Measurements from ENCODE around the gene SLC25A21. TPM values are rescaled to one million over a fixed set of nuclear protein-coding genes. Genes with fewer than 3 reads are reported as not detected.
A peak's percentile ranks its signal among the peaks of the same experiment; 100 is the strongest.

Gene SLC25A21
- total RNA-seq, 4 donors from 2014 or later, result 0.67 to 2.1 (median 0.91) TPM

DNA sequence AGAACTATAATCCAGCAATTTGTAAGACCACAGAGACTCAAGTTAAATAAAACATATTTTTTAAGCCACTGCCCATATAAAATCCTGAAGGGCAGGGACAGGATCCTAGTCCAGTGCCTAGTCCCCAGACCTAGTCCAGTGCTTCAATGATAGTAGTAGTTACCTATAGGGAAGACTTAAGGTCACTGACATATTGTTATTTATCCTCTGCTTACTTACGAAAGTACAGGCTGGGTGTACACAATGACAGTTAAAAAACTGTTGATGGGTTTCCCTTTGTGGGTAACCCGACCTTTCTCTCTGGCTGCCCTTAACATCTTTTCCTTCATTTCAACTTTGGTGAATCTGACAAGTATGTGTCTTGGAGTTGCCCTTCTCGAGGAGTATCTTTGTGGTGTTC, 192.5 kb downstream of the SLC25A21 start:
- intact Hi-C loops (cut with DNase I), result no loop called here
- peaks cover 4 to 40% (median 20%) of the 10 kb centered on the region in 3 donors for H3K4me1 ChIP-seq
- TF ChIP-seq POLR2A (IDR thresholded peaks at IDR 0.05), result no peak
- TF ChIP-seq, protein P1, sequence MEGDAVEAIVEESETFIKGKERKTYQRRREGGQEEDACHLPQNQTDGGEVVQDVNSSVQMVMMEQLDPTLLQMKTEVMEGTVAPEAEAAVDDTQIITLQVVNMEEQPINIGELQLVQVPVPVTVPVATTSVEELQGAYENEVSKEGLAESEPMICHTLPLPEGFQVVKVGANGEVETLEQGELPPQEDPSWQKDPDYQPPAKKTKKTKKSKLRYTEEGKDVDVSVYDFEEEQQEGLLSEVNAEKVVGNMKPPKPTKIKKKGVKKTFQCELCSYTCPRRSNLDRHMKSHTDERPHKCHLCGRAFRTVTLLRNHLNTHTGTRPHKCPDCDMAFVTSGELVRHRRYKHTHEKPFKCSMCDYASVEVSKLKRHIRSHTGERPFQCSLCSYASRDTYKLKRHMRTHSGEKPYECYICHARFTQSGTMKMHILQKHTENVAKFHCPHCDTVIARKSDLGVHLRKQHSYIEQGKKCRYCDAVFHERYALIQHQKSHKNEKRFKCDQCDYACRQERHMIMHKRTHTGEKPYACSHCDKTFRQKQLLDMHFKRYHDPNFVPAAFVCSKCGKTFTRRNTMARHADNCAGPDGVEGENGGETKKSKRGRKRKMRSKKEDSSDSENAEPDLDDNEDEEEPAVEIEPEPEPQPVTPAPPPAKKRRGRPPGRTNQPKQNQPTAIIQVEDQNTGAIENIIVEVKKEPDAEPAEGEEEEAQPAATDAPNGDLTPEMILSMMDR (IDR thresholded peaks at IDR 0.05), result no peak
- WGBS, 2 donors, result 55 to 75% methylated on average over 3 of the region's 3 CpGs
- no peak overlapping the region for H3K4me3 ChIP-seq
- H3K27ac ChIP-seq, result no peak overlapping the region
- no peaks in the 10 kb centered on the region for H3K9me3 ChIP-seq
- no peaks in the 10 kb centered on the region for H3K36me3 ChIP-seq
- H3K27me3 ChIP-seq, result no peaks in the 10 kb centered on the region
- no peak for DNase-seq

DNA sequence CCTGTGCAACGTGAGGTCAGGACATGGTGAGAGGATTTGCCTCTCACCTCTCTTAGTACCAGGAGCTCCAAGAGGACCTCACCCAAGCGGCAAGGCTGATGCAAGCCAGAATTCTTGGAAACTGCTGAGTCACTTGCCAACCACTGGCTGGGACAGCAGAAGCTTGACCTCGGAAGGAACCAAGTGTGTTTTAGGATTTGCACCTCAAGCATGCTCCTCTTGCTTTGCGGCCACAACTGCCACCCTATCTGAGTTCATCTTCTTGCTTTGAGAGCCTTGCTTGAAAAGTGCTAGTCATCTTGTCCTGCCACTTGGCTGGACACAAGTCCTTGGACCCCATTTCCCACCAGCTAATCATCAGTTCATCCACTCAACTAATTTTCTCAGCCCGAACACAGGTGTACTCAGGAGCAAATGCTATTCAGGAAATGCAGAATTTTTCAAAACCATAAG, 195.8 kb downstream of the SLC25A21 start:
- DNase-seq, result no peak
- Histone ChIP-seq H3K4me1 (peaks cover 10 to 63% (median 24%) of the 10 kb centered on the region in 3 donors), H3K9me3 (no peaks in the 10 kb centered on the region), H3K27me3 (no peaks in the 10 kb centered on the region), H3K4me3 (no peak overlapping the region), H3K36me3 (no peaks in the 10 kb centered on the region), H3K27ac (peak overlapping the region; percentile 14 to 88 (median 74))
- intact Hi-C loops (cut with DNase I), result no loop called here
- 36 to 58% methylated on average over 5 of the region's 5 CpGs for WGBS, 2 donors
- TF ChIP-seq, protein P1 (IDR thresholded peaks at IDR 0.05), result no peak
- TF ChIP-seq POLR2A (IDR thresholded peaks at IDR 0.05), result no peak

DNA sequence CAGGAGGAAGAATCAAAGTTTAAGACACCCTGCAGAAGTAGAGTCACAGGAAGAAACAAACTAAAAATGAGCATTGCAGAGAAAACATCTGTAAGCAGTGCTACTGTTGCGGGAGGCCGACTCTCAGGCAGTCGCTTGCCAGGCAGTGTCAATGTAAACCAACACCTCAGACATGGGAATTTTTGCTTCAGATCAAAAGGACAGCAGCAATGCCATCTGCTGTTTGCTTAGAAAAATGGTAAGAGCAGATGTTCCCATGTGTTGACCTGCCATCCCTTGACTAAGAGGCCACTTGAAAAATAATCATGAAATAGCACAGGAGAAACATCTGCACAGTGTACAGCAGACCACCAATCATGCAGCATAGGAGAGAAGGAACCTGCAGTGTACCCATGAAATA, 196.6 kb downstream of the SLC25A21 start:
- DNase-seq, result no peak
- Histone ChIP-seq H3K4me1 (peaks cover 10 to 71% (median 30%) of the 10 kb centered on the region in 3 donors), H3K9me3 (no peaks in the 10 kb centered on the region), H3K4me3 (no peak overlapping the region), H3K27me3 (no peaks in the 10 kb centered on the region), H3K27ac (peak overlapping the region; percentile 60 to 92 (median 78)), H3K36me3 (no peaks in the 10 kb centered on the region)
- TF ChIP-seq, protein P1 (IDR thresholded peaks at IDR 0.05), result peak in 1 of 6 experiments; percentile 34
- no peak for TF ChIP-seq POLR2A (IDR thresholded peaks at IDR 0.05)
- WGBS, 2 donors, result 44 to 55% methylated on average over 3 of the region's 3 CpGs
- intact Hi-C loops (cut with DNase I), result no loop called here

DNA sequence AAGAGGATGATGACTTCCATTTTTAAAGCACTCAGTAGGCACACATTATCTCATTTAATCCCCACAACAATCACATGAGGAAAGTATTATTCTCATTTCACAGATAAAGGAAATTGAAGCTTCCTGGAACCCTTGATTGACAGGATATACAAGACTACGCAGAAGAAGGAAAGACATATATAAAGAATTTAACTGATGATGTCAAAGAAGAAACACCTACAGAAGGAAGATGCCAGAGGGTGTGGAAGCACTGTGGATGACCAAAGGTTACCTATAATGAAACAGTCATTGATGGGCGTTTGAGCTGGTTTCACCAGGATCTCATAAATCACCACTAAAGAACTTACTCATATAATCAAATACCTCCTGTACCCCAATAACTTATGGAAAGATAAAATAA, 197.4 kb downstream of the SLC25A21 start:
- intact Hi-C loops (cut with DNase I), result no loop called here
- Histone ChIP-seq H3K36me3 (no peaks in the 10 kb centered on the region), H3K9me3 (no peaks in the 10 kb centered on the region), H3K27ac (peak overlapping the region in 3 of 4 donors; percentile 72 to 92 (median 88)), H3K27me3 (no peaks in the 10 kb centered on the region), H3K4me3 (no peak overlapping the region), H3K4me1 (peaks cover 10 to 75% (median 30%) of the 10 kb centered on the region in 3 donors)
- DNase-seq, result no peak
- no peak for TF ChIP-seq POLR2A (IDR thresholded peaks at IDR 0.05)
- TF ChIP-seq, protein P1 (IDR thresholded peaks at IDR 0.05), result no peak
- WGBS, 2 donors, result 19 to 61% methylated on average over 2 of the region's 2 CpGs

DNA sequence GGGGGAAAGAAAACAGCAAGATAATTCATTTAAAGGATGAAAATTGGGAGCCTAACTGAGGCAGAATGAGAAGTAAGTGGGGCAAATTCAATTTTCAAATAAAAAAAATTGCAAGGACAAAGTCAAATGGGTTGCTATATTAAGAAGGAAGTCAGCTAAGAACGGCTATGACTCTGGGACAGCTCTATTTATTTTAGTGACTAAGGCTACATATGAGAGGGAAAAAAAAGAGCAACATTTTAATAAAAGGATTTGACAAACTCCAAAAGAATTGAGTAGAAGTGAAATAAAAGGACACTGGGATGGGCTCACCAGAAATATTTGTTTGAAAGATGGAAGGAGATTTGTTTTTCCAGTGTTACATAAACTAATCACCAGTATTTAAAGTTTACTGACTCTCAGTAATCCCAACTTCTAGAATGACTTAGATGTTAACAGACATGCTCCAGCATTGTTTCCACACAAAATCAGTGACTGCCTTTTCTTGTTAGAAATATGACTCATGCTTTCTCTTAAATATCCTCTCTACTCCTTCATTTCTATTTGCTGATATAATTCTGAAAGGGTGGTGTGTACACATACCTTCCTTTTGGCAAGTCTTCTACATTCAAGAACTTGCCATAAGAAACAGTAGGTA, 198.5 kb downstream of the SLC25A21 start:
- no peak overlapping the region for H3K4me3 ChIP-seq
- no peak for DNase-seq
- H3K4me1 ChIP-seq, result peaks cover 10 to 77% (median 30%) of the 10 kb centered on the region in 3 donors
- H3K27me3 ChIP-seq, result no peaks in the 10 kb centered on the region
- H3K36me3 ChIP-seq, result no peaks in the 10 kb centered on the region
- 17 to 19% methylated on average over 1 of the region's 1 CpG for WGBS, 2 donors
- no peak for TF ChIP-seq POLR2A (IDR thresholded peaks at IDR 0.05)
- no peaks in the 10 kb centered on the region for H3K9me3 ChIP-seq
- H3K27ac ChIP-seq, result peak overlapping the region; percentile 71 to 92 (median 80)
- intact Hi-C loops (cut with DNase I), result no loop called here

Data from esophagus squamous epithelium (tissue), 5 donors.